Esophagus muscularis mucosa (tissue), 4 donors: Measurements from ENCODE around the gene MDM2.

Experiments
- CTCF ChIP-seq, 3 experiments: fragments of 200-600 bp in 2 of 3; fragments of 450-650 bp in 1 of 3; sonication (generic) in 2 of 3; IDR thresholded peaks; one replicate each; pipeline ENCODE4 v1.5.1; 2017 to 2019; ENCODE audit warnings: antibody characterized with exemption in 3 of 3, mild to moderate bottlenecking in 2 of 3, moderate library complexity in 1 of 3
- EP300 ChIP-seq: sonication (generic); formaldehyde crosslinking; IDR thresholded peaks from one replicate; pipeline ENCODE4 v1.6.1; 2017; ENCODE audit warnings: antibody characterized with exemption
- POLR2A ChIP-seq: fragments of 450-650 bp; IDR thresholded peaks from one replicate; pipeline ENCODE4 v1.6.1; 2017; ENCODE audit warnings: antibody characterized with exemption, moderate library complexity, mild to moderate bottlenecking, low read depth

- TF ChIP-seq POLR2A (no peak), CTCF (IDR thresholded peaks at IDR 0.05) (no peak), EP300 (no peak)
These were observed 76.3 kb downstream of the MDM2 start for GRCh38 chr12:68884251-68884650.
